HCT116 (cell line): ENCODE results near the gene FBXL13. TPM values are rescaled to one million over a fixed set of nuclear protein-coding genes. Genes with fewer than 3 reads are reported as not detected.

Experiments
- ATAC-seq: fragments of 200-7000 bp; cut with Tn5 transposase; 2 replicates; pipeline ENCODE4 v1.9.1; 2020; ENCODE audit warnings: mild to moderate bottlenecking, moderate library complexity
- BruUV-seq: library from RNA; stranded (reverse); fragments of 400-500 nt; replicated peaks from 2 replicates; lab custom pipeline; 2021; lab: Mats Ljungman, UMichigan
- CTCF ChIA-PET: fragments of 300-600 bp; sonication (Branson Sonifier 250); formaldehyde crosslinking; loops from one replicate; lab custom pipeline; 2021; ENCODE audit warnings: antibody characterized with exemption; lab: Charles Lee
- POLR2A ChIA-PET: fragments of 300-600, 350-600 bp; sonication (Branson Sonifier 250); formaldehyde crosslinking; loops from one replicate; lab custom pipeline; 2021; ENCODE audit warnings: antibody characterized with exemption; lab: Charles Lee
- RAD21 ChIA-PET, 2 experiments: fragments of 300-600 bp; sonication (Branson Sonifier 250); formaldehyde crosslinking; loops; one replicate each; lab custom pipeline; 2023; ENCODE audit warnings: low total read pairs in 2 of 2; ENCODE audit not compliant: uncharacterized antibody in 2 of 2, unreplicated experiment in 2 of 2, low non-redundant PET in 1 of 2; lab: Charles Lee
- DNase-seq: peaks from one replicate; pipeline ENCODE4 v3.0.0-alpha.2; 2010; ENCODE audit warnings: low read depth, low spot score
- H2AFZ ChIP-seq: fragments of 200-600 bp; shearing (Covaris generic), sonication (generic); 2 replicates; pipeline ENCODE4 v1.6.1; 2017; ENCODE audit warnings: low read depth, mixed run types, mixed read lengths, antibody characterized with exemption, low read length; ENCODE audit not compliant: poor library complexity, severe bottlenecking
- H3K27ac ChIP-seq: 2 replicates; pipeline ENCODE4 v1.5.1; 2012; ENCODE audit warnings: low read depth, low read length
- H3K27me3 ChIP-seq: fragments of 200-600 bp; sonication (generic); 2 replicates; pipeline ENCODE4 v1.6.1; 2016; ENCODE audit warnings: mixed run types, low read length, mixed read lengths; ENCODE audit not compliant: insufficient read depth
- H3K36me3 ChIP-seq, 2 experiments: fragments of 200-500 bp in 1 of 2; fragments of 200-600 bp in 1 of 2; sonication (Bioruptor generic) in 1 of 2; sonication (generic) in 1 of 2; 2 replicates each; pipeline versions ENCODE4 v1.5.1 to v1.6.1; 2014 to 2016; ENCODE audit warnings: low read length in 2 of 2, inconsistent platforms in 1 of 2, mixed read lengths in 1 of 2, mixed run types in 1 of 2; ENCODE audit not compliant: insufficient read depth in 2 of 2, control insufficient read depth in 1 of 2
- H3K4me1 ChIP-seq, 2 experiments: fragments of 200-600 bp in 1 of 2; sonication (generic) in 1 of 2; 2 replicates each; pipeline versions ENCODE4 v1.5.1 to v1.6.1; 2012 to 2017; ENCODE audit warnings: low read length in 2 of 2, inconsistent platforms in 1 of 2, mild to moderate bottlenecking in 1 of 2, mixed read lengths in 1 of 2, mixed run types in 1 of 2, moderate library complexity in 1 of 2; ENCODE audit not compliant: insufficient read depth in 2 of 2, control insufficient read depth in 1 of 2
- H3K4me2 ChIP-seq: fragments of 200-600 bp; sonication (generic); 2 replicates; pipeline ENCODE4 v1.6.1; 2017; ENCODE audit warnings: mixed run types, low read length, mixed read lengths
- H3K4me3 ChIP-seq, 2 experiments: fragments of 200-600 bp in 1 of 2; sonication (generic) in 1 of 2; replicated peaks in 1 of 2; 2 replicates each; pipeline ENCODE4 v1.5.1; 2011 to 2016; ENCODE audit warnings: low read length in 2 of 2, control low read depth in 1 of 2, low read depth in 1 of 2, mild to moderate bottlenecking in 1 of 2, mixed read lengths in 1 of 2, mixed run types in 1 of 2
- H3K79me2 ChIP-seq: fragments of 200-600 bp; sonication (generic); 2 replicates; pipeline ENCODE4 v1.6.1; 2017; ENCODE audit warnings: mild to moderate bottlenecking, mixed run types, low read length, moderate library complexity, mixed read lengths; ENCODE audit not compliant: insufficient read depth
- H3K9ac ChIP-seq: fragments of 200-600 bp; sonication (generic); 2 replicates; pipeline ENCODE4 v1.6.1; 2016; ENCODE audit warnings: low read length, mixed read lengths
- H3K9me2 ChIP-seq: fragments of 200-600 bp; sonication (generic), shearing (Covaris generic); 2 replicates; pipeline ENCODE4 v1.6.1; 2017; ENCODE audit warnings: mixed run types, mild to moderate bottlenecking, moderate library complexity; ENCODE audit not compliant: insufficient read depth
- H3K9me3 ChIP-seq, 2 experiments: fragments of 200-500 bp in 1 of 2; fragments of 200-600 bp in 1 of 2; sonication (Bioruptor generic) in 1 of 2; sonication (generic) in 1 of 2; 2 replicates each; pipeline ENCODE4 v1.6.1; 2014 to 2017; ENCODE audit warnings: low read length in 2 of 2, mixed read lengths in 2 of 2, inconsistent platforms in 1 of 2, low read depth in 1 of 2, mild to moderate bottlenecking in 1 of 2, mixed run types in 1 of 2, moderate library complexity in 1 of 2; ENCODE audit not compliant: control insufficient read depth in 1 of 2, insufficient read depth in 1 of 2
- H4K20me1 ChIP-seq: fragments of 200-600 bp; sonication (generic), shearing (Covaris generic); 2 replicates; pipeline ENCODE4 v1.6.1; 2017; ENCODE audit warnings: mixed run types, mild to moderate bottlenecking, moderate library complexity; ENCODE audit not compliant: insufficient read depth
- ATF3 ChIP-seq: IDR thresholded peaks from 2 replicates; pipeline ENCODE4 v1.6.1; 2012
- CBX3 ChIP-seq: IDR thresholded peaks from 2 replicates; pipeline ENCODE4 v1.6.1; 2012; ENCODE audit warnings: low read depth
- CEBPB ChIP-seq: IDR thresholded peaks from 2 replicates; pipeline ENCODE4 v1.6.1; 2012; ENCODE audit warnings: low read depth
- EGR1 ChIP-seq: IDR thresholded peaks from 2 replicates; pipeline ENCODE4 v1.6.1; 2012; ENCODE audit warnings: low read depth
- ELF1 ChIP-seq: IDR thresholded peaks from 2 replicates; pipeline ENCODE4 v1.6.1; 2012; ENCODE audit warnings: low read depth, borderline replicate concordance
- EZH2 ChIP-seq: fragments of 200-600 bp; sonication (generic); IDR thresholded peaks from 2 replicates; pipeline ENCODE4 v1.6.1; 2017; ENCODE audit warnings: antibody characterized with exemption, mixed run types
- JUND ChIP-seq: IDR thresholded peaks from 2 replicates; pipeline ENCODE4 v1.6.1; 2012
- REST ChIP-seq: IDR thresholded peaks from 2 replicates; pipeline ENCODE4 v1.6.1; 2012; ENCODE audit warnings: low read depth
- SP1 ChIP-seq: IDR thresholded peaks from 2 replicates; pipeline ENCODE4 v1.6.1; 2012; ENCODE audit warnings: low read depth
- SRF ChIP-seq: IDR thresholded peaks from 2 replicates; pipeline ENCODE4 v1.6.1; 2012; ENCODE audit warnings: low read depth
- TCF7L2 ChIP-seq: IDR thresholded peaks from 2 replicates; pipeline ENCODE4 v1.7.0; 2011; ENCODE audit warnings: borderline replicate concordance, inconsistent platforms; ENCODE audit not compliant: insufficient read depth, insufficient read length; ENCODE audit errors: extremely low read depth
- YY1 ChIP-seq: IDR thresholded peaks from 2 replicates; pipeline ENCODE4 v1.6.1; 2011; ENCODE audit warnings: low read length, low read depth, moderate library complexity, mild to moderate bottlenecking; ENCODE audit not compliant: insufficient replicate concordance; ENCODE audit errors: extremely low read depth
- ZBTB33 ChIP-seq: IDR thresholded peaks from 2 replicates; pipeline ENCODE4 v1.6.1; 2011; ENCODE audit warnings: mild to moderate bottlenecking, low read length, moderate library complexity; ENCODE audit not compliant: insufficient replicate concordance; ENCODE audit errors: extremely low read depth
- ZNF274 ChIP-seq: fragments of 200-500 bp; sonication (Bioruptor generic); IDR thresholded peaks from 2 replicates; pipeline ENCODE4 v1.6.1; 2014; ENCODE audit warnings: mild to moderate bottlenecking, low read depth, low read length, inconsistent platforms
- intact Hi-C: fragments of 100-400 bp; cut with micrococcal nuclease; formaldehyde crosslinking; loops from 2 replicates; pipeline ENCODE4 v1.10.0; 2022
- total RNA-seq: library from RNA; stranded (reverse); gene quantifications from one replicate; pipeline ENCODE4 v1.2.1, GENCODE V29; 2021; ENCODE audit not compliant: unreplicated experiment

The FBXL13 gene
- total RNA-seq, 1 experiment from 2014 or later = 1.0 TPM

- TF ChIP-seq ZBTB33 (no peak), YY1 (no peak), ATF3 (no peak), EGR1 (no peak), SP1 (no peak), ZNF274 (no peak)
Observed at GRCh38 chr7:102873470-102874165, 201.0 kb downstream of the FBXL13 start (continued).

GRCh38 chr7:102872460-102872859 is 202.1 kb downstream of the FBXL13 start:
- intact Hi-C loops = no loop called here
- Histone ChIP-seq H3K4me2 (no peak overlapping the region; the same call in 1 of the 2 replicates), H3K36me3 (no peaks in the 10 kb centered on the region), H3K9me2 (no peaks in the 10 kb centered on the region), H3K9me3 (no peaks in the 10 kb centered on the region), H3K4me1 (peaks cover 32 to 52% of the 10 kb centered on the region in 2 experiments), H3K27ac (no peak overlapping the region), H3K9ac (no peak overlapping the region), H3K27me3 (no peaks in the 10 kb centered on the region), H3K4me3 (no peak overlapping the region), H4K20me1 (no peaks in the 10 kb centered on the region), H2AFZ (no peak overlapping the region), H3K79me2 (no peaks in the 10 kb centered on the region)
- POLR2A ChIA-PET = no interaction called here
- no peak for DNase-seq
- ATAC-seq = no peak
- CTCF ChIA-PET = no interaction called here
- TF ChIP-seq EZH2 = no peak
- TF ChIP-seq TCF7L2 = no peak
- TF ChIP-seq CBX3 = no peak
- no peak for TF ChIP-seq SP1
- no peak for TF ChIP-seq CEBPB
- no peak for TF ChIP-seq JUND
- TF ChIP-seq SRF = no peak
- no peak for TF ChIP-seq ATF3
- no peak for TF ChIP-seq ELF1
- no peak for TF ChIP-seq REST
- RAD21 ChIA-PET = no interaction called here
- no TSS peak for BruUV-seq
